HUES64 (cell line): Measurements from ENCODE around the gene SLC6A6.

Experiments
- H3K27ac ChIP-seq: 2 replicates; pipeline ENCODE4 v1.7.0; 2013; ENCODE audit warnings: low read depth, low read length, inconsistent platforms
- H3K27me3 ChIP-seq: 2 replicates; pipeline ENCODE4 v1.6.1; 2013; ENCODE audit warnings: mild to moderate bottlenecking, low read length; ENCODE audit not compliant: insufficient read depth
- H3K36me3 ChIP-seq: 2 replicates; pipeline ENCODE4 v1.6.1; 2013; ENCODE audit warnings: mild to moderate bottlenecking, low read length; ENCODE audit not compliant: insufficient read depth
- H3K4me1 ChIP-seq: 2 replicates; pipeline ENCODE4 v1.6.1; 2013; ENCODE audit warnings: mild to moderate bottlenecking, low read length, moderate library complexity; ENCODE audit not compliant: insufficient read depth
- H3K4me3 ChIP-seq: 2 replicates; pipeline ENCODE4 v1.5.1; 2013; ENCODE audit warnings: mild to moderate bottlenecking, low read length, moderate library complexity
- H3K9ac ChIP-seq: 2 replicates; pipeline ENCODE4 v1.6.1; 2013; ENCODE audit warnings: mild to moderate bottlenecking, low read depth, low read length
- H3K9me3 ChIP-seq: 2 replicates; pipeline ENCODE4 v1.6.1; 2013; ENCODE audit warnings: low read depth, low read length; ENCODE audit not compliant: insufficient read depth
- WGBS: fragments of 150-250, 120-280 bp; methylation state at CpG from one replicate; pipeline ENCODE4 v1.1.7; 2013; ENCODE audit warnings: missing lambda C conversion rate; 5-methylcytosine and 5-hydroxymethylcytosine counted together

SLC6A6 gene

DNA sequence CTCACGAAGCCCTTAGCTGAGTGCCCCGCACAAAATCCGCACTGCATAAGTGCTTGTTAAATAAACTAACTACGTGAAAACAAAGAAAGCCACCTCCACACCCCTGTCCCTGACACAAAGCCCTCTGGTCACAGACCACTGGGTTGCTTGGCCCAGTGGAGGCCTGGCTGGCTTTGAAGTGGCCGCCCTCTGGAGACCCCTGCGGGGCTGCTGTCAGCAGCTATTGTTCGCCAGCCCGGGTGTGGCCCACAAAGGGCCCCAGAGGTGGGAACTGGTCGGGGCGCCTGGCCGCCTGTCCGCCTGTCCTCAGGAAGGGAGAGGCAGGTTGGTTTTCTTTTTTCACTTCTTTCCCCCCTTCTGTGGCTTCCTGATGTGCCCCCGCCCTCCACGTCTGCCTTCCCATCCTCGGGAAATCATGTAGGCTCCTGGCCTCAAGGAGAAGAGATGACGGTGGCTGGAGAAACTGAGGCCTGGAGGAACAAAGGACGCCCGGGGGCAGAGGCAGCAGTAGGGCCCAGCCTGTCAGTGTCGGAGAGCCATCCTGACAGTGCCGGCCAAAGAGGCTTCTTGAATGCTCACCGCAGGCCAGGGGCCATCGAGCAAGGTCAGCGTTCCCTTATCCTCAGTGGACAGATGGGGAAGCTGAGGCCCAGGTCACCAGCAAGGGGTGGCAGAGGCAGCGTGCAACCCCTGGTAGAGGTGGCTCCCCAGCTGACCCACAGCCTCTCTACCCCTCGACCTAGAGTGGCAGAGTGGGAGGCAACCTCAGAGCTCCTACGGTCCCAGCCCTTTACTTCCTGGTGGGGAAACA lies 61.1 kb downstream of the SLC6A6 start:
- Histone ChIP-seq H3K9ac (no peak overlapping the region), H3K4me1 (peaks cover 13% of the 10 kb centered on the region; the same call in 1 of the 2 replicates), H3K9me3 (no peaks in the 10 kb centered on the region), H3K4me3 (no peak overlapping the region), H3K27me3 (no peaks in the 10 kb centered on the region), H3K36me3 (peaks cover 84% of the 10 kb centered on the region), H3K27ac (peak overlapping the region; percentile 84; the same call in 1 of the 2 replicates)
- 34% methylated on average over 25 of the region's 26 CpGs for WGBS

DNA sequence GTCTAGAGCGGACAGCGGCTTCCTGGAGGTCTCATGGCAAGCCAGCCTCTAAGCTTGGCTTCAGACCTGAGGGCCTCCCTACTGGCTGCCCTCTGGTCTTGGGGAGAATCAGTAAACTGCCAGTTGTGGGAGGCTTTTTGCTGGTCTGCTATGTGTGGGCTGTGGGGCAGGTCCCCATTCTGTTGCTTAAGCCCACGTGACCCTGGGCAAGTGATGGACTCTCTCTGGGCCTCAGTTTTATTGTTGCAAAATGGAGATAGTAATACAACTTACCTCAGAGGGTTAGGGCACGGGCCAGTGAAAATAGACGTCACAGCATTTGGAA lies 61.7 kb downstream of the SLC6A6 start:
- Histone ChIP-seq H3K9ac (no peak overlapping the region), H3K9me3 (no peaks in the 10 kb centered on the region), H3K36me3 (peaks cover 84% of the 10 kb centered on the region), H3K27ac (no peak overlapping the region), H3K4me3 (no peak overlapping the region), H3K27me3 (no peaks in the 10 kb centered on the region), H3K4me1 (peaks cover 11% of the 10 kb centered on the region; the same call in 1 of the 2 replicates)
- WGBS: 91% methylated on average over 5 of the region's 5 CpGs

DNA sequence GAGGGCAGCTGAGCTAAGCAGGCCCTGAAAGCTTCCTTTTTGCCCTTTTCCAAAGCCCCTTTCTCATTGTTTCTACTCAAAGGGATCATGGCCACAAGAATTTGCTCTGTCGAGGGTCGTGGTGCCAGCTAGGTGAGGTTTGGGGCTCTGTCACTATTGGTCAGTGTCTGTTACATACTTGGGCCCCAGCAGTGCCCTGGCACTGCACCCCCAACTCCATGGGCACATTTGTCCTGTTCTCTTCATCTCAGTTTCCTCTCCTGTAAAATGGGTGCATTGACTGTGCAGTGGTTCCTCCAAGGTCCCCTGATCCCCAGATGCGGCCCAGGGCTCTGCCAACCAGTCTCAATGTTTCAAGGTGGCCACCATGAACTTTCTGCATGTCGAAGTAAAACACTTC lies 62.1 kb downstream of the SLC6A6 start:
- Histone ChIP-seq H3K36me3 (peaks cover 84% of the 10 kb centered on the region), H3K9me3 (no peaks in the 10 kb centered on the region), H3K9ac (no peak overlapping the region), H3K4me1 (peaks cover 11% of the 10 kb centered on the region; the same call in 1 of the 2 replicates), H3K4me3 (no peak overlapping the region), H3K27ac (no peak overlapping the region), H3K27me3 (no peaks in the 10 kb centered on the region)
- WGBS: 97% methylated on average over 4 of the region's 4 CpGs

DNA sequence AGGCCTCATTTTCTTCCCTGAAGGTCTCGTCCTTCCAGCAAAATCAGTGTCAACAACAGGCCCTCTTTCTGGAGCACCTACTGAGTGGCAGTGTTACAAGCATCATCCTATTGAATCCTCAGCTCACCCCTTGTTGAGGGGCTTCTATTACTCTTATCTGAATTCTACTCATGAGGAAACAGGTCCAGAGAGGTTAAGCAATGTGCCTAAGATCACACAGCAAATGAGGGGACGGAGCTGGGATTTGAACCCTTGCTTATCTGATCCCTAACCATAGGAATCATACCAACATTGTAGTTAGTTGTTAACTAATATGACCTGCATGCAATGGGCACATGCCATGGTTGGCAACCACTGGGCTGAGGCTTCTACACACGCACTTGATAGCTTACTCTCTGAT lies 63.0 kb downstream of the SLC6A6 start:
- Histone ChIP-seq H3K4me1 (peaks cover 11% of the 10 kb centered on the region; the same call in 1 of the 2 replicates), H3K27ac (no peak overlapping the region), H3K36me3 (peaks cover 84% of the 10 kb centered on the region), H3K9me3 (no peaks in the 10 kb centered on the region), H3K27me3 (no peaks in the 10 kb centered on the region), H3K9ac (no peak overlapping the region), H3K4me3 (no peak overlapping the region)
- WGBS: 96% methylated on average over 3 of the region's 3 CpGs

DNA sequence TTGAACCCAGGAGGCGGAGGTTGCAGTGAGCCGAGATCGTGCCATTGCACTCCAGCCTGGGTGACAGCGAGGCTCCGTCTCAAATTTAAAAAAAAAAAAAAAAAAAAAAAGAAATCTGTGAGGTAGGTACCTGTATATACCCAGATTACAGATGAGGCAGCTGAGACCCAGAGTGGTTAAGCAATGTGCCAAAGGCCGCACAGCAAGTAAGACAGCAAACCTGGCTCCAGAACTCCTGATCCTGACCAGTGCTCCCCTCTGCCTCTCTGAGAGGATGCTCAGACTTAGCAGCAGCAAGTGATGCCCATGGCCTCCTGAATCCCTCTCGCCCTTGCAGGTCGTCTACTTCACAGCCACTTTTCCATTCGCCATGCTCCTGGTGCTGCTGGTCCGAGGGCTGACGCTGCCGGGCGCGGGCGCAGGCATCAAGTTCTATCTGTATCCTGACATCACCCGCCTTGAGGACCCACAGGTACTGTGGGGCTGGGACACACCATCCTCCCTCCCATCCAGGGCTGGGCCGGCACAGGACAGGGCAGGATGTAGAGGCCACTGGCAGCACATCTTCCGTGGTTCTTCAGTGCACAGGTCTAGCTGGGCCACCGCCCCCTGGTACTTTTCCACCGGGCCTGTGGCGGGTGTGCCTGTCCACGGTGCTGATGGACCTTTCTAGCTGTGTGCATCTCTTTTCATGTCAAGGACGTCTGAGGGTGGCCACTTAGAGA lies 63.9 kb downstream of the SLC6A6 start:
- Histone ChIP-seq H3K9me3 (no peaks in the 10 kb centered on the region), H3K27ac (no peak overlapping the region), H3K4me1 (peaks cover 11% of the 10 kb centered on the region; the same call in 1 of the 2 replicates), H3K27me3 (no peaks in the 10 kb centered on the region), H3K4me3 (no peak overlapping the region), H3K36me3 (peaks cover 83% of the 10 kb centered on the region), H3K9ac (no peak overlapping the region)
- WGBS: 96% methylated on average over 22 of the region's 23 CpGs

DNA sequence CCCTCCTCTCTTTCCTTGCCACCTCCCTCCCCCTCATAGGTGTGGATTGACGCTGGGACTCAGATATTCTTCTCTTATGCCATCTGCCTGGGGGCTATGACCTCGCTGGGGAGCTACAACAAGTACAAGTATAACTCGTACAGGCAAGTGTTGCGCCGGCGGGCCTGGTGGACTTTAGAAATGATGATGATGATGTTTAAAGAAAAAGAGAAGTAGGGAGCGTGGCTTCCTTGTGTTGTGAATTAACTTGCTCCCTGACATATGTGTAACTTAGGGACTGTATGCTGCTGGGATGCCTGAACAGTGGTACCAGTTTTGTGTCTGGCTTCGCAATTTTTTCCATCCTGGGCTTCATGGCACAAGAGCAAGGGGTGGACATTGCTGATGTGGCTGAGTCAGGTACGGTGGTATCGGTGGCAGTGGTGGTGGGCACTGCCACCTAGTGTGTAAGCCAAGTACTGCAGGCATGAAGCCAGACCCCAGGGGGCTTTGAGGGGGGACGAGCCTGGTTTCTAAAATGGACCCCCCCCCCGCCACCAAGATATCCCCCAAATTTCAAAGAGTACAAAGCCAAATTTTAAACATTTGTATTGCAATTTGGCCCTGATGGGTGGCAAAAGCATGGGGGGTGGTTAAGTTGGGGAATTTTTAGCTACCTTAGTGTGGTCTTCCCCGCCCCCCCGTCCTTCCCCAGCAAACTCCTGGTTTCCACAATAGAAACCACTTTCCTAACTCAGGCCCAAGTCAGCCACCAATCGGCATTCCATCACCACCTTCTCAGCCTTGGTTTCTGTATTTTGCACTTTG lies 65.6 kb downstream of the SLC6A6 start:
- peaks cover 85% of the 10 kb centered on the region for H3K36me3 ChIP-seq
- peaks cover 4% of the 10 kb centered on the region; the same call in 1 of the 2 replicates for H3K4me1 ChIP-seq
- H3K27ac ChIP-seq: no peak overlapping the region
- no peak overlapping the region for H3K9ac ChIP-seq
- 73% methylated on average over 14 of the region's 15 CpGs for WGBS
- no peak overlapping the region for H3K4me3 ChIP-seq
- H3K27me3 ChIP-seq: no peaks in the 10 kb centered on the region
- no peaks in the 10 kb centered on the region for H3K9me3 ChIP-seq

DNA sequence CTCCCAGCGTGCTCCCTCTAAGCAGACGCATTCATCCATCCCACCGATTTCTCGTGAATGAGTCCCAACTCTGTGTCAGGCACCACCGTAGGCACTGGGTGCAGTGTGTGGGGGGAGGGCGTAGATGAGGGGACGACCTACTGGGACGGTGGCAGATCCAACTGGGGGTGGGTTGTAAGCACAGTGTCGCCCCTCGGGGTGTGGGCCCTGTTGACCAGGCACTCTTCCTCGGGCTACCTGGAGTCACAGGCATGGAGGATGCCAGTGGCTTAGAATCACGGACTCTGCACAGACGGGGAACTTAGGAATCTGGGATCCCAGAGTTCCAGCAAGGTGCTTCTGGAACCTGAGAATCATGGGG lies 66.2 kb downstream of the SLC6A6 start:
- Histone ChIP-seq H3K4me1 (peaks cover 7% of the 10 kb centered on the region; the same call in 1 of the 2 replicates), H3K36me3 (peaks cover 89% of the 10 kb centered on the region), H3K27me3 (no peaks in the 10 kb centered on the region), H3K9ac (no peak overlapping the region), H3K4me3 (no peak overlapping the region), H3K27ac (no peak overlapping the region), H3K9me3 (no peaks in the 10 kb centered on the region)
- WGBS: 93% methylated on average over 13 of the region's 13 CpGs

DNA sequence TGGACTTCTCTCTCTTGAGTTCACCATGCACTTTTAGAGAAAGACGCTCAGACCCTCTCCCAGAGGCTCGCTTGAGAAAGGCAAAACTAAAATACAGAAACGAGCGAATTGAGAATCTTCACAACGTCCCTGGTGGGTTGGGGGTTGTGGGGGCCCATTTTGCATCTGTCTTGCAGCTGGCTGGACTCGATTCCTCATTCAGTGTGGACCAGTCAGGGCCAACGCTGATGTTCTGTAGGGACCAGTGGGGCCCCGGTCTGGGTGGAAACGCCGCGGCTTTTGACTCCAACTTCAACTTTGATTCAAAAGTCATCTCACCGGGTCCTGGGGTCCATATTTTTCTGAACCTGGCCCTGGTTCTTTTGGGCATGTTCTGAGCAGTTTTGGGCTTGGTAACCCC lies 68.1 kb downstream of the SLC6A6 start:
- Histone ChIP-seq H3K36me3 (peaks cover 86% of the 10 kb centered on the region), H3K9ac (no peak overlapping the region), H3K9me3 (no peaks in the 10 kb centered on the region), H3K4me3 (no peak overlapping the region), H3K27me3 (no peaks in the 10 kb centered on the region), H3K4me1 (peaks cover 8% of the 10 kb centered on the region; the same call in 1 of the 2 replicates), H3K27ac (no peak overlapping the region)
- 95% methylated on average over 12 of the region's 12 CpGs for WGBS

DNA sequence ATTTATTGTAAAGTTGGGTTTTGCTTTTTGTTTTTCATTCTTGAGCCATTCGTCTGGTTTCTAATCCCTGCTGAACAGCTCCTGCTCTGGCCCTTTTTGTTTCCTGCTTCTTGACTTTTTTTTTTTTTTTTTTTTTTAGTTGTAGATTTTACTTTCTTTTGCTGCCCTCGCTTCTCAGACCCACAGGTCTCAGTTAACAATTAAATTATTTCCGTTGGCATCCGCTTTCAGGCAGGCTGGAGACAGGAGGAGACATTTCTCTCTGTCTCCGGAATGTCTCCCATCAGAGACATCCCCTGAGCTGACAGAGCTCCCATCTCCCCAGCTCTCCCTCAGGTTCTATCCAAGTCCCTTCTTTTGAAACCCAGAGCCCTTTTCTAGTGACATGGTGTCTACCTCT lies 68.6 kb downstream of the SLC6A6 start:
- no peak overlapping the region for H3K4me3 ChIP-seq
- WGBS: 94% methylated on average over 5 of the region's 5 CpGs
- H3K4me1 ChIP-seq: peaks cover 8% of the 10 kb centered on the region; the same call in 1 of the 2 replicates
- no peaks in the 10 kb centered on the region for H3K27me3 ChIP-seq
- H3K27ac ChIP-seq: no peak overlapping the region
- no peak overlapping the region for H3K9ac ChIP-seq
- H3K36me3 ChIP-seq: peaks cover 88% of the 10 kb centered on the region
- H3K9me3 ChIP-seq: no peaks in the 10 kb centered on the region

DNA sequence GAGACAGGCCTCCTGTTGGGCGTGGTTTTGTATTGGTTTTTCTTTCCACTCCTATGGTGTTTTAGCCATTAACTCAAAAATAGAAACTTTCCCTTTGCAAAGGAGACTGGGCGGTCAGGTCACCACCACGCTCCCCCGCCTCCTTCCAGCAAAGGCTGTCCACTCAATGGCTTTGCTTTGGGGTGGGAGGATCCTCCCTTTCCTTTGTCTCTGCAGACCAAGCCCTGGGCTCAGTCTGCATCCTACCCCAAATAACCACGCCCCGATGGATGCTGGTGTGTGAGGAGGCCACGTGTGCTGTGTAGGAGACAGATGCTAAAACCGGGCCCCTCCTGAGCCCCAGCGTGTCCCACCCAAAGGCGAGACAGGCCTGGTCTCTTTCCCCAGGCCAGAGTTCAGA lies 69.3 kb downstream of the SLC6A6 start:
- H3K4me3 ChIP-seq: no peak overlapping the region
- WGBS: 95% methylated on average over 10 of the region's 10 CpGs
- H3K9me3 ChIP-seq: no peaks in the 10 kb centered on the region
- H3K27ac ChIP-seq: no peak overlapping the region
- peaks cover 89% of the 10 kb centered on the region for H3K36me3 ChIP-seq
- peaks cover 8% of the 10 kb centered on the region; the same call in 1 of the 2 replicates for H3K4me1 ChIP-seq
- no peaks in the 10 kb centered on the region for H3K27me3 ChIP-seq
- H3K9ac ChIP-seq: no peak overlapping the region
